K562 (cell line): ENCODE measurements around the gene RNF167. TPM values are rescaled to one million over a fixed set of nuclear protein-coding genes. Genes with fewer than 3 reads are reported as not detected.
A peak's percentile ranks its signal among the peaks of the same experiment; 100 is the strongest.

Source experiments
- CBFA2T2 ChIP-seq: fragments of 450-650 bp; conservative IDR thresholded peaks from 2 replicates; pipeline ENCODE4 v1.6.1; 2017; ENCODE audit warnings: mild to moderate bottlenecking
- HDAC1 ChIP-seq, 2 experiments: fragments of 450-650 bp; IDR thresholded peaks; 2 replicates each; pipeline ENCODE4 v1.6.1; 2016 to 2017; ENCODE audit warnings: inconsistent platforms in 1 of 2, mild to moderate bottlenecking in 1 of 2, moderate library complexity in 1 of 2
- HDAC6 ChIP-seq: IDR thresholded peaks from 2 replicates; pipeline ENCODE4 v1.6.1; 2012; ENCODE audit warnings: low read depth, mild to moderate bottlenecking, control low read depth, inconsistent platforms, low read length, moderate library complexity
- HNRNPL ChIP-seq: fragments of 200-400 bp; formaldehyde crosslinking; IDR thresholded peaks from 2 replicates; pipeline ENCODE4 v1.6.1; 2017; ENCODE audit warnings: low read depth, mild to moderate bottlenecking, low read length
- JUNB ChIP-seq: fragments of 450-650 bp; formaldehyde crosslinking; conservative IDR thresholded peaks from 2 replicates; pipeline ENCODE4 v1.4.0; 2020; ENCODE audit warnings: mild to moderate bottlenecking
- MAFG ChIP-seq: fragments of 450-650 bp; conservative IDR thresholded peaks from 2 replicates; pipeline ENCODE4 v1.6.1; 2016; ENCODE audit warnings: missing genetic modification characterization, missing compliant biosample characterization
- MAZ ChIP-seq, 2 experiments: fragments of 450-650 bp in 1 of 2; sonication (generic) in 1 of 2; formaldehyde crosslinking; IDR thresholded peaks in 1 of 2; conservative IDR thresholded peaks in 1 of 2; 2 replicates each; pipeline versions ENCODE4 v1.4.0 to v1.5.0; 2020; ENCODE audit warnings: mild to moderate bottlenecking in 1 of 2, missing genetic modification reagents in 1 of 2
- MYNN ChIP-seq, 2 experiments: sonication (generic); formaldehyde crosslinking in 1 of 2; IDR thresholded peaks; 2 replicates each; pipeline versions ENCODE4 v1.5.0 to v1.6.1; 2016 to 2020; ENCODE audit warnings: antibody characterized with exemption in 1 of 2, missing genetic modification reagents in 1 of 2
- NCOA4 ChIP-seq: fragments of 450-650 bp; IDR thresholded peaks from 2 replicates; pipeline ENCODE4 v1.6.1; 2018; ENCODE audit warnings: mild to moderate bottlenecking; ENCODE audit not compliant: partially characterized antibody
- NFYB ChIP-seq: IDR thresholded peaks from 2 replicates; pipeline ENCODE4 v1.6.1; 2011; ENCODE audit warnings: mild to moderate bottlenecking, moderate library complexity; ENCODE audit not compliant: insufficient read length; ENCODE audit errors: extremely low read depth
- RAD21 ChIP-seq, 2 experiments: fragments of 250-450 bp in 1 of 2; fragments of 450-650 bp in 1 of 2; sonication (Bioruptor Pico) in 1 of 2; formaldehyde crosslinking in 1 of 2; IDR thresholded peaks in 1 of 2; conservative IDR thresholded peaks in 1 of 2; 2 replicates each; pipeline versions ENCODE4 v1.4.0 to v1.8.0; 2020 to 2022; ENCODE audit warnings: mild to moderate bottlenecking in 2 of 2, moderate library complexity in 1 of 2
- SMAD4 ChIP-seq: fragments of 250-450 bp; sonication (Bioruptor Pico); conservative IDR thresholded peaks from 2 replicates; pipeline ENCODE4 v1.8.0; 2021; ENCODE audit warnings: inconsistent platforms, mild to moderate bottlenecking, moderate library complexity
- SNIP1 ChIP-seq: fragments of 450-650 bp; IDR thresholded peaks from 2 replicates; pipeline ENCODE4 v1.7.1; 2017; ENCODE audit warnings: low read depth, mild to moderate bottlenecking
- TAF15 ChIP-seq: fragments of 200-400 bp; formaldehyde crosslinking; IDR thresholded peaks from 2 replicates; pipeline ENCODE4 v1.6.1; 2017; ENCODE audit warnings: mild to moderate bottlenecking, low read depth, low read length, moderate library complexity
- THRAP3 ChIP-seq: fragments of 450-650 bp; IDR thresholded peaks from 2 replicates; pipeline ENCODE4 v1.6.1; 2016; ENCODE audit warnings: mild to moderate bottlenecking, inconsistent platforms, borderline replicate concordance
- ZBTB9 ChIP-seq: fragments of 450-650 bp; formaldehyde crosslinking; IDR thresholded peaks from 2 replicates; pipeline ENCODE4 v1.4.0; 2020; ENCODE audit warnings: mild to moderate bottlenecking, moderate library complexity
- ZNF239 ChIP-seq: fragments of 250-450 bp; sonication (Bioruptor Pico); IDR thresholded peaks from 2 replicates; pipeline ENCODE4 v1.4.0; 2020; ENCODE audit warnings: mild to moderate bottlenecking
- ZNF253 ChIP-seq: fragments of 250-450 bp; sonication (Bioruptor Pico); conservative IDR thresholded peaks from 2 replicates; pipeline ENCODE4 v1.6.1; 2021; ENCODE audit warnings: mild to moderate bottlenecking
- ZNF347 ChIP-seq: fragments of 450-650 bp; formaldehyde crosslinking; IDR thresholded peaks from 2 replicates; pipeline ENCODE4 v1.4.0; 2020; ENCODE audit warnings: low read depth, mild to moderate bottlenecking, moderate library complexity
- polyA plus RNA-seq, 8 experiments: library from polyadenylated mRNA; depleted of rRNA in 4 of 8; stranded (reverse) in 5 of 8; unstranded in 3 of 8; fragments of >200 nt; fragmentation: Nextera tagmentation in 2 of 8; fragmentation: Illumina TruSeq in 1 of 8; extraction: Ambion mirVana in 2 of 8; extraction: Trizol in 1 of 8; gene quantifications; 2 replicates each; pipeline versions ENCODE4 v1.2.1 to v1.2.3, GENCODE V29; 2011 to 2014; ENCODE audit warnings: inconsistent platforms in 1 of 8, missing spikeins in 1 of 8
- total RNA-seq, 7 experiments: library from RNA; depleted of rRNA in 6 of 7; stranded (reverse); fragments of >200 nt in 6 of 7; fragmentation: Illumina TruSeq in 2 of 7; extraction: Trizol in 2 of 7; gene quantifications; 2 replicates each; pipeline versions ENCODE4 v1.2.1 to v1.2.3, GENCODE V29; 2011 to 2021; ENCODE audit warnings: low replicate concordance in 1 of 7
- TF ChIP-seq, protein P1 (sequence below): conservative IDR thresholded peaks from 2 replicates; pipeline ENCODE4 v1.6.1; 2011; ENCODE audit warnings: low read depth, mild to moderate bottlenecking, low read length; ENCODE audit not compliant: control insufficient read depth
- TF ChIP-seq, protein P2 (sequence below), 2 experiments: IDR thresholded peaks in 1 of 2; conservative IDR thresholded peaks in 1 of 2; 2 replicates each; pipeline ENCODE4 v1.6.1; 2016; ENCODE audit warnings: low read depth in 2 of 2, mild to moderate bottlenecking in 1 of 2, missing compliant biosample characterization in 1 of 2, missing genetic modification characterization in 1 of 2, moderate library complexity in 1 of 2
- TF ChIP-seq, protein P3 (sequence below): fragments of 250-450 bp; sonication (Bioruptor Pico); IDR thresholded peaks from 2 replicates; pipeline ENCODE4 v1.6.1; 2021; ENCODE audit warnings: mild to moderate bottlenecking

Gene RNF167
- total and polyA plus RNA-seq, 9 of the 15 experiments (the other 6 are each of a cell fraction or from before 2014, with no cell fraction given) = 16.5 to 143 (median 45.5) TPM

GRCh38 chr17:4966844-4967538 is 26.9 kb downstream of the RNF167 start (continued):
- TF ChIP-seq, protein P1, sequence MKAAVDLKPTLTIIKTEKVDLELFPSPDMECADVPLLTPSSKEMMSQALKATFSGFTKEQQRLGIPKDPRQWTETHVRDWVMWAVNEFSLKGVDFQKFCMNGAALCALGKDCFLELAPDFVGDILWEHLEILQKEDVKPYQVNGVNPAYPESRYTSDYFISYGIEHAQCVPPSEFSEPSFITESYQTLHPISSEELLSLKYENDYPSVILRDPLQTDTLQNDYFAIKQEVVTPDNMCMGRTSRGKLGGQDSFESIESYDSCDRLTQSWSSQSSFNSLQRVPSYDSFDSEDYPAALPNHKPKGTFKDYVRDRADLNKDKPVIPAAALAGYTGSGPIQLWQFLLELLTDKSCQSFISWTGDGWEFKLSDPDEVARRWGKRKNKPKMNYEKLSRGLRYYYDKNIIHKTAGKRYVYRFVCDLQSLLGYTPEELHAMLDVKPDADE = no peak
- TF ChIP-seq TAF15 (no peak), HNRNPL (no peak), MYNN (IDR thresholded peaks at IDR 0.05) (no peak), MYNN (CRISPR knock-in tag; IDR thresholded peaks at IDR 0.05) (no peak), ZNF239 (no peak), HDAC1 (IDR thresholded peaks at IDR 0.05) (peak in 1 of 2 experiments; percentile 33; a peak in 1 of 4 replicates), JUNB (CRISPR knock-in tag) (no peak), ZNF253 (CRISPR knock-in tag) (no peak), RAD21 (CRISPR knock-in tag; conservative IDR thresholded peaks at IDR 0.05 in 1 of 2, IDR thresholded peaks at IDR 0.05 in 1 of 2) (no peak), ZBTB9 (CRISPR knock-in tag) (no peak), MAFG (no peak), NFYB (peak; percentile 94), SMAD4 (CRISPR knock-in tag) (peak; percentile 42), SNIP1 (no peak), ZNF347 (no peak), CBFA2T2 (no peak), NCOA4 (no peak), HDAC6 (no peak), THRAP3 (no peak), MAZ (CRISPR knock-in tag; conservative IDR thresholded peaks at IDR 0.05 in 1 of 2, IDR thresholded peaks at IDR 0.05 in 1 of 2) (peak; percentile 11 to 43; a peak in 1 of 4 replicates)
- TF ChIP-seq, protein P2, sequence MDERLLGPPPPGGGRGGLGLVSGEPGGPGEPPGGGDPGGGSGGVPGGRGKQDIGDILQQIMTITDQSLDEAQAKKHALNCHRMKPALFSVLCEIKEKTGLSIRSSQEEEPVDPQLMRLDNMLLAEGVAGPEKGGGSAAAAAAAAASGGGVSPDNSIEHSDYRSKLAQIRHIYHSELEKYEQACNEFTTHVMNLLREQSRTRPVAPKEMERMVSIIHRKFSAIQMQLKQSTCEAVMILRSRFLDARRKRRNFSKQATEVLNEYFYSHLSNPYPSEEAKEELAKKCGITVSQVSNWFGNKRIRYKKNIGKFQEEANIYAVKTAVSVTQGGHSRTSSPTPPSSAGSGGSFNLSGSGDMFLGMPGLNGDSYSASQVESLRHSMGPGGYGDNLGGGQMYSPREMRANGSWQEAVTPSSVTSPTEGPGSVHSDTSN (CRISPR knock-in tag; IDR thresholded peaks at IDR 0.05; ENCODE audit: low read depth) = peak; percentile 89
- TF ChIP-seq, protein P2 (tag; conservative IDR thresholded peaks at IDR 0.05; ENCODE audit: low read depth) = peak; percentile 99
- TF ChIP-seq, protein P3, sequence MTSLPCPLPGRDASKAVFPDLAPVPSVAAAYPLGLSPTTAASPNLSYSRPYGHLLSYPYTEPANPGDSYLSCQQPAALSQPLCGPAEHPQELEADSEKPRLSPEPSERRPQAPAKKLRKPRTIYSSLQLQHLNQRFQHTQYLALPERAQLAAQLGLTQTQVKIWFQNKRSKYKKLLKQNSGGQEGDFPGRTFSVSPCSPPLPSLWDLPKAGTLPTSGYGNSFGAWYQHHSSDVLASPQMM (CRISPR knock-in tag) = no peak
